ENCODE results near the gene KCP.

The KCP gene

GRCh38 chr7:128931965-128932861 is 21.7 kb upstream of the KCP start:
- no CpG with 5 or more reads among the region's 19 CpGs for WGBS (ENCODE audit: insufficient coverage, insufficient read length)
- no peak overlapping the region for H3K4me3 ChIP-seq (ENCODE audit: low read length)

GRCh38 chr7:128931190-128931798 is 20.8 kb upstream of the KCP start:
- Histone ChIP-seq H3K9me3 (ENCODE audit: control insufficient read depth, insufficient read depth, low read length) (no peaks in the 10 kb centered on the region), H3K4me3 (ENCODE audit: low read length) (no peak overlapping the region), H3K27ac (ENCODE audit: low read length) (no peak overlapping the region), H3K36me3 (ENCODE audit: control insufficient read depth, insufficient read depth, low read length) (no peaks in the 10 kb centered on the region), H3K4me1 (ENCODE audit: control insufficient read depth, insufficient read depth, low read length) (no peaks in the 10 kb centered on the region; the same call in 1 of the 2 replicates), H3K27me3 (ENCODE audit: control insufficient read depth, insufficient read depth, low read length) (no peaks in the 10 kb centered on the region; the same call in 1 of the 2 replicates)
- WGBS (ENCODE audit: insufficient coverage, insufficient read length), result no CpG with 5 or more reads among the region's 18 CpGs
- DNase-seq (ENCODE audit: low read depth, low spot score), result no peak

More at GRCh38 chr7:128931965-128932861, 21.7 kb upstream of the KCP start:
- no peak overlapping the region for H3K27ac ChIP-seq (ENCODE audit: low read length)
- H3K36me3 ChIP-seq (ENCODE audit: control insufficient read depth, insufficient read depth, low read length), result no peaks in the 10 kb centered on the region
- peaks cover 7% of the 10 kb centered on the region for H3K27me3 ChIP-seq (ENCODE audit: control insufficient read depth, insufficient read depth, low read length)
- no peak for DNase-seq (ENCODE audit: low read depth, low spot score)
- H3K9me3 ChIP-seq (ENCODE audit: control insufficient read depth, insufficient read depth, low read length), result no peaks in the 10 kb centered on the region
- no peaks in the 10 kb centered on the region; the same call in 1 of the 2 replicates for H3K4me1 ChIP-seq (ENCODE audit: control insufficient read depth, insufficient read depth, low read length)

GRCh38 chr7:128928882-128929788 is 18.6 kb upstream of the KCP start:
- Histone ChIP-seq H3K9me3 (ENCODE audit: control insufficient read depth, insufficient read depth, low read length) (no peaks in the 10 kb centered on the region), H3K4me3 (ENCODE audit: low read length) (no peak overlapping the region), H3K4me1 (ENCODE audit: control insufficient read depth, insufficient read depth, low read length) (no peaks in the 10 kb centered on the region; the same call in 1 of the 2 replicates), H3K27me3 (ENCODE audit: control insufficient read depth, insufficient read depth, low read length) (no peaks in the 10 kb centered on the region), H3K36me3 (ENCODE audit: control insufficient read depth, insufficient read depth, low read length) (no peaks in the 10 kb centered on the region), H3K27ac (ENCODE audit: low read length) (no peak overlapping the region)
- DNase-seq (ENCODE audit: low read depth, low spot score), result no peak
- WGBS (ENCODE audit: insufficient coverage, insufficient read length), result no CpG with 5 or more reads among the region's 14 CpGs

- no peaks in the 10 kb centered on the region for H3K27me3 ChIP-seq (ENCODE audit: control insufficient read depth, insufficient read depth, low read length)
- H3K9me3 ChIP-seq (ENCODE audit: control insufficient read depth, insufficient read depth, low read length), result no peaks in the 10 kb centered on the region
- DNase-seq (ENCODE audit: low read depth, low spot score), result no peak
- H3K4me1 ChIP-seq (ENCODE audit: control insufficient read depth, insufficient read depth, low read length), result no peaks in the 10 kb centered on the region; the same call in 1 of the 2 replicates
- H3K27ac ChIP-seq (ENCODE audit: low read length), result no peak overlapping the region
- no peak overlapping the region for H3K4me3 ChIP-seq (ENCODE audit: low read length)
- no peaks in the 10 kb centered on the region for H3K36me3 ChIP-seq (ENCODE audit: control insufficient read depth, insufficient read depth, low read length)
- WGBS (ENCODE audit: insufficient coverage, insufficient read length), result no CpG with 5 or more reads among the region's 8 CpGs
These were observed 17.8 kb upstream of the KCP start for GRCh38 chr7:128928159-128928813.

GRCh38 chr7:128924707-128925588 is 14.4 kb upstream of the KCP start:
- H3K27ac ChIP-seq (ENCODE audit: low read length), result no peak overlapping the region
- DNase-seq (ENCODE audit: low read depth, low spot score), result no peak
- no peak overlapping the region for H3K4me3 ChIP-seq (ENCODE audit: low read length)
- no peaks in the 10 kb centered on the region for H3K36me3 ChIP-seq (ENCODE audit: control insufficient read depth, insufficient read depth, low read length)
- no CpG with 5 or more reads among the region's 8 CpGs for WGBS (ENCODE audit: insufficient coverage, insufficient read length)
- no peaks in the 10 kb centered on the region for H3K4me1 ChIP-seq (ENCODE audit: control insufficient read depth, insufficient read depth, low read length)
- H3K9me3 ChIP-seq (ENCODE audit: control insufficient read depth, insufficient read depth, low read length), result no peaks in the 10 kb centered on the region
- no peaks in the 10 kb centered on the region for H3K27me3 ChIP-seq (ENCODE audit: control insufficient read depth, insufficient read depth, low read length)

- Histone ChIP-seq H3K4me3 (ENCODE audit: low read length) (no peak overlapping the region), H3K27me3 (ENCODE audit: control insufficient read depth, insufficient read depth, low read length) (no peaks in the 10 kb centered on the region), H3K27ac (ENCODE audit: low read length) (no peak overlapping the region), H3K9me3 (ENCODE audit: control insufficient read depth, insufficient read depth, low read length) (no peaks in the 10 kb centered on the region), H3K36me3 (ENCODE audit: control insufficient read depth, insufficient read depth, low read length) (no peaks in the 10 kb centered on the region), H3K4me1 (ENCODE audit: control insufficient read depth, insufficient read depth, low read length) (no peaks in the 10 kb centered on the region)
- WGBS (ENCODE audit: insufficient coverage, insufficient read length), result no CpG with 5 or more reads among the region's 5 CpGs
- DNase-seq (ENCODE audit: low read depth, low spot score), result no peak
These were observed 12.9 kb upstream of the KCP start for GRCh38 chr7:128923411-128923800.

- WGBS (ENCODE audit: insufficient coverage, insufficient read length), result no CpG with 5 or more reads among the region's 16 CpGs
These were observed 12.2 kb upstream of the KCP start for GRCh38 chr7:128922496-128923410.

GRCh38 chr7:128921866-128922440 is 11.4 kb upstream of the KCP start:
- Histone ChIP-seq H3K27ac (ENCODE audit: low read length) (no peak overlapping the region), H3K4me3 (ENCODE audit: low read length) (no peak overlapping the region), H3K36me3 (ENCODE audit: control insufficient read depth, insufficient read depth, low read length) (no peaks in the 10 kb centered on the region), H3K27me3 (ENCODE audit: control insufficient read depth, insufficient read depth, low read length) (peaks cover 3% of the 10 kb centered on the region; the same call in 1 of the 2 replicates), H3K9me3 (ENCODE audit: control insufficient read depth, insufficient read depth, low read length) (no peaks in the 10 kb centered on the region), H3K4me1 (ENCODE audit: control insufficient read depth, insufficient read depth, low read length) (no peaks in the 10 kb centered on the region)
- WGBS (ENCODE audit: insufficient coverage, insufficient read length), result no CpG with 5 or more reads among the region's 9 CpGs
- DNase-seq (ENCODE audit: low read depth, low spot score), result no peak

More at GRCh38 chr7:128922496-128923410, 12.2 kb upstream of the KCP start:
- Histone ChIP-seq H3K36me3 (ENCODE audit: control insufficient read depth, insufficient read depth, low read length) (no peaks in the 10 kb centered on the region), H3K9me3 (ENCODE audit: control insufficient read depth, insufficient read depth, low read length) (no peaks in the 10 kb centered on the region), H3K27ac (ENCODE audit: low read length) (no peak overlapping the region), H3K4me1 (ENCODE audit: control insufficient read depth, insufficient read depth, low read length) (no peaks in the 10 kb centered on the region), H3K4me3 (ENCODE audit: low read length) (no peak overlapping the region), H3K27me3 (ENCODE audit: control insufficient read depth, insufficient read depth, low read length) (no peaks in the 10 kb centered on the region)
- no peak for DNase-seq (ENCODE audit: low read depth, low spot score)

All from iPS DF 6.9 (cell line).